Endothelial cell of umbilical vein (primary cell): Measurements from ENCODE around the gene ZMYND11. TPM values are rescaled to one million over a fixed set of nuclear protein-coding genes. Genes with fewer than 3 reads are reported as not detected.

Experiments
- BruUV-seq: library from RNA; stranded (reverse); fragments of 400-500 nt; replicated peaks from 2 replicates; lab custom pipeline; 2021; lab: Mats Ljungman, UMichigan
- CTCF ChIA-PET: fragments of 300-600, 350-600 bp; sonication (Branson Sonifier 250); formaldehyde crosslinking; loops from one replicate; lab custom pipeline; 2021; ENCODE audit warnings: antibody characterized with exemption, inconsistent platforms; lab: Charles Lee
- POLR2A ChIA-PET: fragments of 300-600, 350-600 bp; sonication (Branson Sonifier 250); formaldehyde crosslinking; loops from one replicate; lab custom pipeline; 2021; ENCODE audit warnings: antibody characterized with exemption, inconsistent platforms; lab: Charles Lee
- DNase-seq: peaks from one replicate; pipeline ENCODE4 v3.0.0-alpha.2; 2011; ENCODE audit warnings: low read depth, low spot score
- FAIRE-seq: peaks from 2 replicates; lab custom pipeline; 2011; peaks lifted over from hg19 to GRCh38; lab: Jason Lieb, UNC
- H2AFZ ChIP-seq: 2 replicates; pipeline ENCODE4 v1.6.0; 2012; ENCODE audit warnings: low read depth, low read length, control low read depth, inconsistent platforms
- H3K27ac ChIP-seq: 2 replicates; pipeline ENCODE4 v1.5.1; 2011; ENCODE audit warnings: low read depth, mild to moderate bottlenecking, control low read depth, low read length, moderate library complexity; ENCODE audit not compliant: insufficient read depth
- H3K27me3 ChIP-seq, 2 experiments: 2 replicates each; pipeline versions ENCODE4 v1.6.0 to v1.6.1; 2011; ENCODE audit warnings: low read length in 2 of 2, mixed read lengths in 1 of 2; ENCODE audit not compliant: control insufficient read depth in 2 of 2, insufficient read depth in 2 of 2
- H3K36me3 ChIP-seq, 2 experiments: 2 replicates in 1 of 2; 3 replicates in 1 of 2; pipeline ENCODE4 v1.5.1; 2011; ENCODE audit warnings: low read length in 2 of 2, mild to moderate bottlenecking in 1 of 2, moderate library complexity in 1 of 2; ENCODE audit not compliant: control insufficient read depth in 2 of 2, insufficient read depth in 2 of 2; ENCODE audit errors: extremely low read depth in 1 of 2
- H3K4me1 ChIP-seq: 3 replicates; pipeline ENCODE4 v1.5.1; 2011; ENCODE audit warnings: mild to moderate bottlenecking, low read length; ENCODE audit not compliant: control insufficient read depth, insufficient read depth; ENCODE audit errors: extremely low read depth
- H3K4me2 ChIP-seq: 2 replicates; pipeline ENCODE4 v1.6.1; 2011; ENCODE audit warnings: low read length, control low read depth, mixed read lengths; ENCODE audit not compliant: insufficient read depth
- H3K4me3 ChIP-seq, 3 experiments: fragments of 200-600 bp in 1 of 3; sonication (generic), shearing (Covaris generic) in 1 of 3; replicated peaks in 1 of 3; 2 replicates each; pipeline ENCODE4 v1.5.1; 2011 to 2016; ENCODE audit warnings: control low read depth in 3 of 3, low read length in 3 of 3, mild to moderate bottlenecking in 2 of 3, inconsistent platforms in 1 of 3, low read depth in 1 of 3, moderate library complexity in 1 of 3; ENCODE audit not compliant: insufficient read depth in 1 of 3
- H3K79me2 ChIP-seq: 2 replicates; pipeline ENCODE4 v1.6.0; 2012; ENCODE audit warnings: low read length, inconsistent platforms; ENCODE audit not compliant: control insufficient read depth, insufficient read depth
- H3K9ac ChIP-seq: replicated peaks from 2 replicates; pipeline ENCODE3; 2011; ENCODE audit warnings: low read length, control low read depth; ENCODE audit not compliant: insufficient read depth; ENCODE audit errors: extremely low read depth
- H3K9me1 ChIP-seq: replicated peaks from 3 replicates; pipeline ENCODE4 v1.6.0; 2011; ENCODE audit warnings: mild to moderate bottlenecking, low read length; ENCODE audit not compliant: control insufficient read depth, insufficient read depth; ENCODE audit errors: extremely low read depth
- H3K9me3 ChIP-seq: replicated peaks from 2 replicates; pipeline ENCODE4 v1.5.1; 2012; ENCODE audit warnings: low read length, inconsistent platforms; ENCODE audit not compliant: control insufficient read depth, insufficient read depth
- H4K20me1 ChIP-seq: replicated peaks from 2 replicates; pipeline ENCODE3; 2011; ENCODE audit warnings: mild to moderate bottlenecking, low read length; ENCODE audit not compliant: control insufficient read depth, insufficient read depth; ENCODE audit errors: extremely low read depth
- CTCF ChIP-seq, 2 donors: IDR thresholded peaks; 1 replicate in 1 of 2; 2 replicates in 1 of 2; pipeline ENCODE4 v1.5.1; 2011; ENCODE audit warnings: low read length in 2 of 2, mild to moderate bottlenecking in 2 of 2, moderate library complexity in 2 of 2, control low read depth in 1 of 2, inconsistent platforms in 1 of 2, low read depth in 1 of 2; ENCODE audit not compliant: insufficient read depth in 1 of 2; ENCODE audit errors: extremely low read depth in 1 of 2
- EZH2 ChIP-seq: IDR thresholded peaks from 2 replicates; pipeline ENCODE4 v1.6.1; 2012; ENCODE audit warnings: borderline replicate concordance, low read depth, mild to moderate bottlenecking, moderate library complexity, low read length, inconsistent platforms; ENCODE audit not compliant: severe bottlenecking
- FOS ChIP-seq: IDR thresholded peaks from 2 replicates; pipeline ENCODE4 v1.6.1; 2011; ENCODE audit warnings: mild to moderate bottlenecking, low read length, moderate library complexity, borderline replicate concordance; ENCODE audit not compliant: insufficient read depth
- GATA2 ChIP-seq: IDR thresholded peaks from 2 replicates; pipeline ENCODE4 v1.7.0; 2011; ENCODE audit warnings: low read depth, mild to moderate bottlenecking, moderate library complexity, mixed read lengths, low read length; ENCODE audit not compliant: insufficient read length, insufficient read depth
- JUN ChIP-seq: IDR thresholded peaks from 2 replicates; pipeline ENCODE4 v1.6.1; 2011; ENCODE audit warnings: borderline replicate concordance, low read depth; ENCODE audit not compliant: insufficient read length, insufficient read depth
- MAX ChIP-seq: IDR thresholded peaks from 2 replicates; pipeline ENCODE4 v1.6.1; 2011; ENCODE audit not compliant: insufficient read depth, insufficient read length
- MYC ChIP-seq: IDR thresholded peaks from one replicate; pipeline ENCODE4 v1.6.1; 2011; ENCODE audit warnings: mild to moderate bottlenecking, low read depth, low read length
- dilution Hi-C: fragments of 300-500 bp; cut with MboI; formaldehyde crosslinking; loops from one replicate; pipeline ENCODE4 v1.15.0; 2019; ENCODE audit warnings: low sequenced_read_pairs; ENCODE audit not compliant: extremely low pct_ligation_motif_present
- intact Hi-C: fragments of 100-400 bp; cut with micrococcal nuclease; formaldehyde crosslinking; loops from one replicate; pipeline ENCODE4 v1.10.0; 2022
- polyA plus RNA-seq, 4 experiments: library from polyadenylated mRNA; depleted of rRNA in 3 of 4; stranded (reverse) in 3 of 4; unstranded in 1 of 4; fragments of >200 nt; gene quantifications; 2 replicates each; pipeline versions ENCODE4 v1.2.1 to v1.2.3, GENCODE V29; 2011 to 2012; ENCODE audit warnings: missing spikeins in 1 of 4
- total RNA-seq: library from RNA; stranded (reverse); gene quantifications from 2 replicates; pipeline ENCODE4 v1.2.3, GENCODE V29; 2021

The ZMYND11 gene
- total and polyA plus RNA-seq, 2 donors (not counting 3 experiments of a cell fraction or from before 2014, with no cell fraction given), result 17.0 to 56.0 TPM

- dilution Hi-C loops (no loop called here), intact Hi-C loops (no loop called here)
- H3K4me1 ChIP-seq, result no peaks in the 10 kb centered on the region
- CTCF ChIA-PET, result interaction anchor here (0.9 to 1.6 kb wide), 4 partner anchors 8 to 166 kb away, joined by 3 to 4 read pairs (median 4); no protein-coding TSS in a partner anchor
- H4K20me1 ChIP-seq, result no peaks in the 10 kb centered on the region
- no peak for FAIRE-seq
- no peak overlapping the region for H3K4me3 ChIP-seq
- no peaks in the 10 kb centered on the region for H3K27me3 ChIP-seq
- H3K9me1 ChIP-seq, result no peaks in the 10 kb centered on the region
- H3K4me2 ChIP-seq, result no peak overlapping the region
- H3K9ac ChIP-seq, result no peak overlapping the region
- no peaks in the 10 kb centered on the region for H3K79me2 ChIP-seq
- H2AFZ ChIP-seq, result no peak overlapping the region
- BruUV-seq, result no TSS peak
- no peak for DNase-seq
- peaks cover 8 to 20% of the 10 kb centered on the region in 2 experiments for H3K36me3 ChIP-seq
- H3K27ac ChIP-seq, result no peak overlapping the region
- POLR2A ChIA-PET, result no interaction called here
- no peaks in the 10 kb centered on the region for H3K9me3 ChIP-seq
- TF ChIP-seq FOS, result no peak
- TF ChIP-seq JUN, result no peak
- TF ChIP-seq MYC, result no peak
- TF ChIP-seq EZH2, result no peak
- TF ChIP-seq MAX, result no peak
- no peak for TF ChIP-seq GATA2
- no peak for TF ChIP-seq CTCF (IDR thresholded peaks at IDR 0.05; ENCODE audit: extremely low read depth in 1 of 2, insufficient read depth in 1 of 2, low read depth in 1 of 2, low read length in 2 of 2)
These were observed 106.8 kb downstream of the ZMYND11 start for GRCh38 chr10:241966-242643.
